HG02763 (cell line): ENCODE data around the gene TP63.

Experiments used
- ATAC-seq: cut with Tn5 transposase; IDR thresholded peaks from one replicate; pipeline ENCODE4 v1.9.1; 2021; ENCODE audit warnings: mild to moderate bottlenecking, moderate library complexity; ENCODE audit not compliant: unreplicated experiment

TP63 gene

GRCh38 chr3:189902230-189903186 is 271.3 kb downstream of the TP63 start:
- ATAC-seq, result no peak

DNA sequence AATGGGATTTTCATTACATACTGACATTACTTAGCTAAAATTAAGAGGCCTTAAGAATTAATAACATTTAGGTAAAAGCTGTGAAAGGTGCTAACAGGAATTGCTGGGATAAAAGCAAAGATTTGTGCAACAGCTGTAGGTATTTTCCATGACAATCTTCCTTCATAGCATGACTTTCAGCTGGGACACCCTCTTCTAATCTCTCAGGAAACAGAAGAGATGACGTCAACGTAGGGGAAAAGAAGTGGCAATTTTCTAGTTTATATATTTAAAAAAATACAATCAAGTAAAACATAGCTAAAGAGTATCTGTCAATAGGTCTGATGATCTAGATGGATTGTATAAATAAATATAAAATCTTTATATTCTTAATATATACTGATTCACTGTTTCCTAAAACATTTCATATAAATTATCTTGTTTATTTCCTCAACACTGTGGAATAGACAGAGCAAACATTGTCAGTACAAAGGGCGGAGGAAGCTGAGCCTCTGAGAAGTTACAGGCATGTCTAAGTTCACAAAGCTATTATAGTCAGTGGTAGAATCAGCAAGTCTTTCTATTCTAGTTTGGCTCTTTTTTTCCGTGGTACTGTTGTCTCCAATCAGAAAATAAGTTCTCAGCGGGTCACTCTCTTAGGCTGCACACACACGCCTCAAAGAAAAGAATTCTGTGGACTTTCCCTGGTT is 272.5 kb downstream of the TP63 start:
- no peak for ATAC-seq

DNA sequence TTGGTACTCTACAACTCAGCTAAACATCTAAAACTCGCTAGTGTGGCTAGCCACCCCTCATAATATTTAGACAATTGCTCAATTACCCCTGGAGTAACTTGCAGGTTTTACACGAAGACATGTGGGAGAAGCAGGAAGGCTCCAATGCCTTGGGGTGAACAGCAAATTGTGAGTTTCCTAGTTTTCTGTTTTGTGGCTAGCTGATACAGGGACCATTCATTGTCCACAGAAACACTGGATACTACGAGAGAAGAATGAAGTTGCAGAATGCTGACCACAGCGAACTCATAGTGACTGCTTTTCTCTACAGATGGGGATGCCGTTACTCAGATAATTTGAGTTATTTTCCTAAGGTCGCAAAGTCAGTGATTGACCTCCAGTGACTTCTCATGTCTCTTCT is 276.6 kb downstream of the TP63 start:
- ATAC-seq, result no peak

DNA sequence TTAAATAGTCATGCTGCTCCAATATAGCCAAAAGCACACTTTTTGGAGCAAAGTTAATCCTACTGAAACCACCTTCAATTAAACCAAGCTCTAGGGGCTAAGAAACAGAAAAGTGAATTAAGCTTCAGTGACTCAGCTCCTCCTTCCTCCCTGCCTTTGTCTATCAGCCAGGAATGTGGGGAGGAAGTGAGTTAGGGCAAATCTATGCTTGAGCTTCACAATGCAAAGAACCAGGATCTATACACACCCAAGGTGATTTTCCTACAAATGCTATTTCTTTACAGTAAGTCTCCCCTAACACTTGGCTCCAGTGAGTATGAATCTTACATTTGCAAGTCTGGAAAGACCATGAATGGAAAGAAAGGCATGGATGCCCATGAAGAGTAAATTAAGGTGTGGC is 277.5 kb downstream of the TP63 start:
- ATAC-seq, result no peak

DNA sequence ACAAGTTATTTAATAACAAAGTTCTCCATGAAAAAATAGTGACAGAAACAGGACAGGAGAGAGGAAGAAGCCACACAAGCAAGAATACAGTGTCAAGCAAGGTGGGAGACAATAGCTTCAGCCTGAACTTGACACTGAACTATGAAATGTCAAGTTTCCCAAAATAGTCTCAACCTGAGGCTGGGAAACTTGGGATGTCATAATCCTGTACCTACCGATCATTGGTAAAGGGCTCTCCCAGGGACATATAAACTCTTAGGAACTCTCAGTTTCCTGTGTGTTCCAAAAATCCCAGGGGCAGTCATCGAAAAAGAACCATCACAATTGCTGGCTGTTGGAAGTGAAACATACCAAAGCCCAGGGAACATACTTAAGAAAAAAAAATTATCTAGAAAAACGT is 277.9 kb downstream of the TP63 start:
- ATAC-seq, result no peak

- ATAC-seq, result no peak
Measured at GRCh38 chr3:189909573-189909972, 278.4 kb downstream of the TP63 start.

- ATAC-seq, result no peak
Measured at GRCh38 chr3:189911001-189911400, 279.8 kb downstream of the TP63 start.

- ATAC-seq, result no peak
Measured at GRCh38 chr3:189914799-189915198, 283.6 kb downstream of the TP63 start.

- no peak for ATAC-seq
Measured at GRCh38 chr3:189921770-189922169, 290.6 kb downstream of the TP63 start.

DNA sequence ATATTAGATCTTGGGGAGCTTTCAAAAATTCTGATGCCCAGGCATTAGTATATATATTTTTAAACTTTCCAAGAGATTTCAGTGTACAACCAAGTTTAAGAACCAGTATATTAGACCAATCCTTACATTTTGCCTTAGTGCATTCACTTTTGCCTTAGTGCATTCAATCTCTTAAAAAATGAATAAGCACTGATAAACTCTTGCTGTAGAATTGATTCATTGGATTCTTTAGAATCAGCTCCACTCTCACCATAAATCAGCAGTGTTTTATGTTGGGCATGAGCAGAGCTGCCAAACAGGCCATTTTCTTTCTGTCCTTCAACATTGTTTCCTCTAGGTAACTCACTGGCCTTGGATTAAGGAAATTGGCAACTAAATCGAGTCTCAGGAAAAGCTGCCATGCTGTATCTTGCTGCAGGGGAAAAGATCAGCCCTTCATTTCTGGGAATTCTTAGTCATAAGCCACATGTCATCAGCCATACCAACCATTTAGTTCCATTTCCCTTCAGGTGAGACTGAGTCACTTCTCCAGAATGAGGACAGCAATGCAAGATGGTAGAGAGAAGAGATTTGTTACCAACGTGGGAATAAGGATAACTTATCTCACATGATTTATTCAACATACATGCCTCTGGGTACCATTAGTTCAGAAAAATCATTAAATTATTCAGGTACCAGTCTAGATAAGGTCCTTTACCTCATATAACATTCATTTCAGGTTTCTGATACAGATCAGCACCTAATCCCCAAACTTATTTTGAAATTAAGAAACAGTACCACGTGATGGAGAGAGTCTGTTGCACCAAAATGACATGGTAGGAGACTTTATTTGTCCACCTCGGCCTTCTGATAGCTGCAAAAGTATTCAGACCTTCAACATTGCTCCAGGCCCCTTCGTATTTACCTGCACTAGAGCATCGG is 297.0 kb downstream of the TP63 start:
- ATAC-seq, result no peak

DNA sequence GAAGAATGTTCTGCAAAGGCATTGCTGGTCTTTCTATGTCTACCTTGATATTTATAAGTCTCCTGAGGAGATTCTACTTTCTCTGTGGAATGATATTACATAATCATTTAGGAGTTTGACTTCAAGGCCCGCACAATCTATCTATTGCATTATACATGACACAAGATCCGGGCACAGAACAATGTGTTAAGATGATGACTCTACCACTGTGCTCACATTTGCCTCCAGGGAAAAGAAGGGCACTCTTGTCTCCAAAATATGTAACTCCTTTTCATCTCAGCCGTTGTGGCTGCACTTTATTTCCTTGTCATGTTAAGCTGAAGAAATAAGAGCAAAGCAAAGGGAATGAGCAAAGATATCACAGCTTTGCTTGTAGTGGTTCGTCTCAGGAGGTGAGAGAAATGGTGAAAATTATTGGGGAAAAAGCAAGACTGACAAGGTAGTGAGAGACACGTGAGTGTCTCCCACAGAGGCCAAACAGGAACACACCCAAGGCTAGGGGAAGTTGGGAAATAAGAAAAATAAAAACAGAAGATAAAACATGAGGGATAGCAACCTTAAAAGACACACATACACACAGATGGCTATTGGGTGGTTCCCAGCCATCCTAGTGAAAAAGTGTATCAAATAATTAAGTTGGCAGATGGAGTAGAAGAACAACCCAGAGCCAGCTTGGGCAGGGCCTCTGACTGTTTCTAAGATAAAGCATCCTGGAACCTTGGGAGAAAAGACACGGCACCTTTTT is 305.2 kb downstream of the TP63 start:
- no peak for ATAC-seq

GRCh38 chr3:189937302-189938127 is 306.3 kb downstream of the TP63 start:
- ATAC-seq, result no peak

- ATAC-seq, result no peak
Measured at GRCh38 chr3:189941125-189941524, 309.9 kb downstream of the TP63 start.

DNA sequence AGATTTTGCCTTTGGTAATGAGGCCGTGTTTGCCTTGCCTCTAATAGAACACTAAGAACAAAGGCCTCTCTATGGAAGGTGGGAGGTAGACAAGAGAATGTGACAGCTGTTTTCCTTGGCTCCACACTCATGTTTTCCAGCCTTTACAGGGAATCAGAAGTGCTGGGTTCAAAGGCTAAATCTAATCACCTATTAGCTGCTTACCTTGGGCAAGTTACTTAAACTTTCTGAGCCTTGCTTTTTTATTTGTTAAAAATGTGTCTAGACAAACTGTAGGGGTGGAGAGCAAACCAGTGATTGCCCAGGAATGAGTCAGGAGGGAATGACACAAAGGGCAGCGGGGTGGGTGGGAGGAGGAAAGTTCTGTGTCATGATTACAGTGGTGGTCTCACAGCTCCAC is 310.5 kb downstream of the TP63 start:
- ATAC-seq, result no peak

GRCh38 chr3:189942948-189943347 is 311.8 kb downstream of the TP63 start:
- no peak for ATAC-seq

DNA sequence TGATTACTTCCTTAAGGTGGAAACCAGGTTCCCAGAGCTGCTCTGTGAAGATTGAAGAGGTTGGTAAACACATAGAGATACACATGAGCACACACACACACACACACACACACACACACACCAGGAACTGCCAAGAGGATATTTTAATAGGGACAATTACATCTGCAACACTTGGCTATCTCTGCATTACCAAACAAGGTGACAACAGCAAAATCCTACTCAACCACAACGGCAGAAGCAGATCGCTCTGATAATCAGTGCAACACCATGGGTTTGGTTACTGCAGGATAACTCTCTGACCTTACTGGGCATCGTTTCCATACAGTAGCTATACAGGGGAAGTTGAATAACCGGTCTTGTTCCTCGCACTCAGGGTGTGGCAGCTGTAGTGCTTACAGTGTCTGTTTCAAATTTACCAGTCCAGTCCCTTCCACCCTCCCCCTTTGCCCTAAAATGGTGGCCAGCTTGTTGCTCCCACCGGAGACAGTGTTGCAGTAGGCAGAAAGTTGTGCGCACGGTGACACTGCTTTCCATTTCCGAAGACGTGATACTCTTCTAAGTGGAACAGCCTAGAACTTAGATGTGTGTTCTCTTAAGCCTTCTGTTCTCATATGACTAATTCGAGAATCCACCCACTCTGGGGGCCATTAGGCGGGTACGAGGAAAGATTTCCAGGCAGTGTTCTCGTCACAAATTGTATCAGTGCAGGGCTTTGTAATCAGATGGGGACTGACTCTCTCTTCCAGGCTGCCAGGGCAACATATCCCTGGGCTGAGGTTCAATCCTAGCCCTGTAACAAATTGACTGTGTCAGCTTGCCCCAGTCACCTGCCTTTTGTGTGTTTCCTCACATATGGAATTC is 313.3 kb downstream of the TP63 start:
- ATAC-seq, result no peak

DNA sequence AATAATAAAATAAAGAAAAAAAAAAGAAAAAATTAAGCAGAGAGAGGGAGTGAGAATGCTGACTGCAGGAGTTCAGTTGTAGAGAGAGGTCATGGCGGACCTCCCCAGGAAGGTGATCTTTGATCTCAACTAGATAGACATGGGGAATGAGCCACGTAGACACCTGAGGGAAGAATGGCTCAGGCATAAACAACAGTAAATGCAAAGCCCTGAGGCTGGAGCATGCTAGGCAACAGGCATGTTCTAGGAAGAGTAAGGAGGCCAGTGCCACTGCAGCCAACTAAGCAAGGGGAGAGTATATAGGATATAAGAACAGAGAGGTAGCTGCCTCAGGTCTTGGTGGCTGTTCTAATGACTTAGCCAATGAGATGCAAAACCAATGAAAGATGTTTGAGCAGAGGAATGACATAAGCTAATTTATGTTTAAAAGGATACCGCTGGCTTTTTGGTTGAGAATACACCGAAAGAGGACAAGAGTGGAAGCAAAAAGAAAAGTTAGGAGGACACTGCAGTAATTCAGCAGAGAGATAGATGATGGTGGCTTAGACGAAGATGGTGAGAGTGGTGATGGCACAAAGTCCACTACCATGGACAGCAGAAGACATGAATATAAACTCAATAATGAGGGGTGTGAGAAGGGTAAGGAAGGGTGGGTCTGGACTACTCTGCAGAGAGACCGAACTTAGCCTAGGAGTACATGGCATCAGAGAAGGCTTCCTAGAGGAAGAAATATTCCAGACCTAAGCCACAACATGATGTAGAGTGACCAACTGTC is 314.9 kb downstream of the TP63 start:
- ATAC-seq, result no peak
